Iris pigment epithelial cell (primary cell): ENCODE results near the gene LAMA1.
A peak's percentile ranks its signal among the peaks of the same experiment; 100 is the strongest.

Experiments used
- DNase-seq: peaks from one replicate; pipeline ENCODE4 v3.0.0-alpha.2; 2011; ENCODE audit warnings: low read depth

LAMA1 gene

DNA sequence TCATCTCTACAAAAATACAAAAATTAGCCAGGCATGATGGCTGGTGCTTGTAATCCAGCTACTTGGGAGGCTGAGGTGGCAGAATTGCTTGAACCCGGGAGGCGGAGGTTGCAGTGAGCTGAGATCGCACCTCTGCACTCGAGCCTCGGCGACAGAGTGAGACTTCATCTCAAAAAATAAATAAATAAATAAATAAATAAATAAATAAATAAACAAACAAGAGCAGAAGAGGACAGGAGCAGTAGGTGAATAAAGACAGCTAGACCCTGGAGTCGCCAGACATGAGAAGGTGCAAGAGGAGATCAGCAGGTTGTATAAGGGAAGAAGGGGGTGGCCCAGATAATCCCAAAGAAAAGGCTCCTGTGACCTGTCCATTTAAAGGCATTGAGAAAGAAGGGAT lies 12.3 kb downstream of the LAMA1 start:
- DNase-seq = no peak

DNA sequence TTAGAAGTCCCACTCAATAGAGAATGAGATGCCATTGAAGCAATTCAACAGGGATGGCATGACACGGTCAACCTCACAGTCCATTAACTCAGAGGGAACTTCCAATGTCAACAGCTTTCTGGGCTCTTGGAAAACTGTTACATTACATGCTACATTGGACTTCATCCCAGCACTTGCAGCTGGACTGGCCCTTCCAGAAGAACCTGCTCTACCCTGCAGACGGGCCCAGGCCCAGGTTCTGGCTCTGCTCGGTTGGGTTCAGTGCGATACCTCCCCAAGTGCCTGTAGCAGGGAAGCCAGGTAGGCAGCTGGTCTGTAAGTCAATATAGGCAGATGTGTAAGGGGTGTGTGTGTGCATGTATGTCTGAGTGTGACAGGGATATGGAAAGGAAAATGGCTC lies 12.9 kb downstream of the LAMA1 start:
- DNase-seq = no peak

GRCh38 chr18:7102131-7102530 lies 15.5 kb downstream of the LAMA1 start:
- DNase-seq = no peak

GRCh38 chr18:7096838-7097237 lies 20.8 kb downstream of the LAMA1 start:
- DNase-seq = no peak

DNA sequence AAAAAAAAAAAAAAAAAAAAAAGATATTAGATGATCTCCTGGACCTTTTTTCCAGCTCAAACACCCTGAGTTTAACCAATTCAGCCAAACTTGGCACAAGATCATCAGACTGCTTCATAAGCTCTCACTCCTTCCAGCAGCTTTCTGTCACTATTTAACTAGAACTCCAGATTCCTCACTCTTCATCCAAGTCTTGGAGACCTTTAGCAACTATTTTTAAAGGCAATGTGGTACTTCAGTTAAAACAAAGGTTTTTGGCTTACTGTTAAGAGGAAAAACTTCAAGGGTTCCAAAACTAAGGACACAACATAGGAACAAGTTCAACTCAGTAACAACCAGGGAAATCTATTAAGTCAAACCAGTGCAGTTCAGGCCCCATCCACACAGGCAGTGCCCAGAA lies 23.2 kb downstream of the LAMA1 start:
- peak; percentile 27 for DNase-seq

GRCh38 chr18:7090771-7091170 lies 26.8 kb downstream of the LAMA1 start:
- DNase-seq = peak; percentile 77

- DNase-seq = no peak
These were observed 28.2 kb downstream of the LAMA1 start for GRCh38 chr18:7089369-7089768.

GRCh38 chr18:7084080-7085065 lies 33.2 kb downstream of the LAMA1 start:
- DNase-seq = peak; percentile 92

DNA sequence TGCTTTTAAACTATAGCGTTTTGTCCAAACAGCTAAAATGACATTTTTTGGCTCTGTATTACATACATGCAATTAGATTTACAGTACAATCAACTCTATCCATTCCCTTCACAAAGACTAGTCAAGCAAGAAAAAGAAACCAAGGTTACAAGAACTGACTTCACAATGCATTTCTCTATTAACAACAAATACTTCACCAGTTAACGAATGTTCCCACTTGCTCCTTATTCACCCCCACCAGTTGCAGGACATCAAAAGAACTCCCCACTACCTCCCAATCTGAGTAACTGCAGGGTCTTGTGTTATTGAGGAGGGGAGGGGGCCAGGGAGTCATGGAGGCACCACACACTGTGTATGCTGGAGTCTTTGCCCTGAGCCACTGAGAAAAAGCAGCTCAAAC lies 34.9 kb downstream of the LAMA1 start:
- DNase-seq = no peak

GRCh38 chr18:7079231-7079630 lies 38.4 kb downstream of the LAMA1 start:
- no peak for DNase-seq

- no peak for DNase-seq
These were observed 45.0 kb downstream of the LAMA1 start for GRCh38 chr18:7072593-7072992.

GRCh38 chr18:7071600-7071999 lies 46.0 kb downstream of the LAMA1 start:
- DNase-seq = peak; percentile 24

- DNase-seq = no peak
These were observed 47.1 kb downstream of the LAMA1 start for GRCh38 chr18:7070466-7070865.

DNA sequence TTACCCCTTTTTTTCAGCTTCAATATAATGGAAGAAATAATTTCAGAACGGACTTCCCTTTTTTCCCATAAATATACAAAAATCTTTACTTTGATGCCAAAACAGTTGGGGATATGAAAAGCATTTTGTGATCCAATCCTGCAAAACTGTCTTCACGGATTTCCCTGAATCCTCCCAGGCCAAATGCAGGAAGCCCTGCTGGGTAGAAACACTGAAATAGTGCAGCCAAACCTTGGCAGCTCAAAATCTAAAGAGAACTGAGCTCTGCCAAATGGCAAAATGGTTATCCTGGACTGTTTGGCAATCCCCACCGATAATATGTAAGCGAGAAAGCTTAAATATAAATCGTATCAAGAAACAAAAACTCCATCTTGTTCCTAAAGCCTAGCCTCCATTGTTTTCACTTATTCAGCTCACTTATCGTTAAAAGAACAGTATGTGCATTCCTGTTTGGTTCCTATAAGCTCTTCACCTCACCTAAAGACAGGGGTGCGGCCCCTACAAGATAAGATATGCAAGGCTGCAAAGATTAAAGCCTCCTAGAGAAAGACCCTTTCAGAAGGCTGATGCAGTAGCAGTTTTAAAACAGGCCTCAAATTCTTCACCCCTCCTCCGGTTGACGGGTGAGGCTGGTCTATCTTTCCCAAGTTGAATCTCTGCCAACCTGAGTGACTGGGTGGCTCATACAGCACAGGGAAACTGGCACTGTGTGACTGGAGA lies 48.6 kb downstream of the LAMA1 start:
- DNase-seq = no peak

GRCh38 chr18:7066965-7067555 lies 50.5 kb downstream of the LAMA1 start:
- peak; percentile 33 for DNase-seq

DNA sequence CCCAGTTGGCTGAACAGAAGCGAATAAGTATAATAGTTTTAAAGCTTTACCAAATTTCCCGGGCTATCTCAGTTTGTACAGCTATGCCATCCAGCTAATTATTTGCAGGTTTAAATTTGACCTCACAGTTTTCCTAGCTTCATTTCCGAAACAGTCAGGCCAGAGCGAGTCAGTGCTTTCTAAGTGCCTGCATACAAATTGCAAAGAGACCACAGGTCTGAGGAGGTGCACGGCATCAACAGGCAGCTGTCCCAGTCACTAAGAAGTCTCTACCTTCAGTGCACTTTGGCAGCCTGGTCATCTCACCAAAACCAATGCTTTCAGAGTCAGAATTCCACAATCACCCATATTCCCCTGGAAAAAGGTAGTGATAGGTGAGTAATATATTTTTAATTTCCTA lies 51.9 kb downstream of the LAMA1 start:
- no peak for DNase-seq

GRCh38 chr18:7064346-7064745 lies 53.3 kb downstream of the LAMA1 start:
- DNase-seq = no peak

DNA sequence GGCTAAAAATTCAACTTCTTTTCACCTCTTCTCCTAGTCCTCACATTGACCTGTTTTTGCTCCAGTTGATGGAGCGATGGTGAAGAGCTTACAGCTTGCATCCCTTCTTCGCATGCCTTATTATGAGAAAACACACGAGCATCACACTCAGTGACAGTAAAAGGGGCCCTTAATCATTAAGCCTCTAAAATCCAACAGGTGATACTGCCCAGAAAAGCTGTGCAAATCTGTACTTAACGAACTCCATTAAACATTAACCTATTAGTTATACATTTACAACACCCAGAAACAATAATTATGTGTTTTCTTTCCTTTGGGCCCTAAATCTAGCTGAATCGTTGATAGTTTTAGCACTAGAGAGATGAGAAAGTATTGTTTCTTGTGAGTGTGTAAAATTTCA lies 54.8 kb downstream of the LAMA1 start:
- no peak for DNase-seq

DNA sequence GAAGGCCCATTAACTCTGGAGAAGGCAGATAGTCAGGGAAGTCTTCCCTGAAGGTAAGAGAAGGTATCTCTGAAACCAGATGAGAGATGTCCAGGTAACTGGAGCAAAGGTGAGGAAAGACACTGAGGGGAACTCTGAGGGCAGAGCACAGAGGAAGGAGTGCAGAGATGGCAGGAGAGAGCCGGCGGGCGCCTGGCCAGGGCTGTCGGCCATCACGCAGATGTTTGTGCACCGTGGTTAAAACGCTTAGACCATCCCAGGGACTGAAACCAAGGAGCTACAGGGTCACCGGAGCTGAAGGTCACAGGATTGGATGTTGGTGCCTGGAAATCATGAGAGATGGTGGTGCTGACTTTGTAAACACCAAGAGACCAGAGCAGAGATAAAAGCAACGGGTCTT lies 55.4 kb downstream of the LAMA1 start:
- DNase-seq = no peak

DNA sequence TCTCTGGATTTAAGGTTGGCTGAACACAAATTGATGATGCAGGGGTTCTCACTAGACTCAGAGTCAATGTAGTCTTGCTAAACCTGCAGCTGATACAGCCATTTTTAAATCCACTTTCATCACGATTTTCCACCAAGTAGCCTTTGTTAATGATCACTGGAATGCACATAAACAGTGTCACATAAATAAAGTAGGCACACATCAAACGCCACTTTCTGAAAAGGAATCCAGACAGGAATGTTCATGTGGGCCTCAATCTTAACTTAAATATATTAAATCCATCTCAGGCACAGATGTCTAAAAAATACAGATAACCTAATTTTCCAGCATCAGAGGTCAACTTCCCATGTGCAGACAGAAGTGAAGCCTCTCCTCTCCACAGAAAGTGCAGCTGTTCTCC lies 58.3 kb downstream of the LAMA1 start:
- DNase-seq = no peak

DNA sequence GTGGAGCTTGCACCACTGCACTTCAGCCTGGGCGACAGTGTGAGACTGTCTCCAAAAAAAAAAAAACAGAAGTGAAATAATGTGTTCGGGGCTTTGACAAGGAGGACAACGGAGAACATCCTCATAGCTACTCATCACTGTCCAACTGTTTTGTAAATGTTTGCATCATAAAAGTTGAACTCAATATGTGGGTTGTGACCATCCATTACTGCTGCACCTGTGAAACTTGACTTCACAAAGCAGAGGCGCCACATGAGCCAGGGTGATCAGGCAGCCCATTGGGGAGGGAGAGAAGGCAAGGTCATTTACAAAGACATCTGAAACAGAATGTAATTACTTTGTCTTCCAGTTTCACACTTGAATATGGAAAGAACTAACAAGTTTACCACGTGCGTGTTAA lies 61.6 kb downstream of the LAMA1 start:
- DNase-seq = no peak

DNA sequence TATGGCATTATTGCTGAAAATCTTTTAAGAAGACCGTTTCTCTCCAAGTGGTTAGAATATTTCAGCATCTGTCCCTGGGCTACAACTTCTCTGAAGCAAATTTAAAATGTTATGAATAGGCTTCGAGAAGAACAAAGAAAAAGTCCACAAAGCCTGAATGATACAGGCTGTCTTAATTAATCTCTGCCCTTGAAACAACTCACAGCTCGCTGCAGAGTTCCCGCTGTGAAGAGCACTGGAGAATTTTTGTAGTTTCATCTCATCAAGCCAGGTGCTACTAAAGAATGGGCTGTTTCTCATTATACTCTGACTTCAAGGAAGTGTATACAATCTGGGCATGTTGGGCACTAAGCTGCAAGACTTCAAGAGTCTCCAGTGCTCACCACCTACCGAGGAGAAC lies 67.6 kb downstream of the LAMA1 start:
- no peak for DNase-seq

DNA sequence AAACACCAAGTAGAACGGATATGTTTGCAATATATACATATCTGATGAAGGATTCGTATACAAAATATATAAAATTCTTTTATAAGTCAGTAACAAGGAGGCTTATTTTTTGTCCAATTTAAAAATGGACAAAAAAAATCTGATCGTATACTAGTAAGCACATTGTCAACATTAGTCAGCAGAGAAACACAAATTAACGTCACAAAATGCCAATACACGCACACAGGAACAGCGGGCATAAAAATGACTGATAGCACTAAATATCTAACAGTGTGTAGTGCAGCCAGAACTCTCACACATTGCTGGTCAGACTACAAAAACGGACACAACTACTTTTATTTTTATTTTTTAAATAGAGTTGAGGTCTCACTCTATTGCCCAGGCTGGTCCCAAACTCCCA lies 69.5 kb downstream of the LAMA1 start:
- DNase-seq = no peak
